ENCODE data around the gene TBC1D2B. TPM values are rescaled to one million over a fixed set of nuclear protein-coding genes. Genes with fewer than 3 reads are reported as not detected.

TBC1D2B gene
- total and polyA plus RNA-seq, 4 donors, result 21.8 to 62.9 (median 38.9) TPM

- no peak for ATAC-seq (ENCODE audit: insufficient read depth, low FRiP score)
- H3K36me3 ChIP-seq (ENCODE audit: control insufficient read depth in 4 of 4, insufficient read depth in 4 of 4, low read length in 4 of 4), result peaks cover 0 to 26% (median 19%) of the 10 kb centered on the region in 4 donors
- H3K27ac ChIP-seq (ENCODE audit: low read depth in 1 of 2, low read length in 1 of 2), result no peak overlapping the region
- no peak overlapping the region for H3K4me3 ChIP-seq
- no peak overlapping the region for H3K9ac ChIP-seq (ENCODE audit: insufficient read depth in 1 of 2, low read length in 2 of 2)
- TF ChIP-seq CTCF (IDR thresholded peaks at IDR 0.05; ENCODE audit: control extremely low read depth, extremely low read depth), result no peak
- DNase-seq, result no peak
- H3K4me1 ChIP-seq (ENCODE audit: control insufficient read depth in 5 of 5, insufficient read depth in 5 of 5, low read length in 5 of 5), result peaks cover 2 to 32% (median 14%) of the 10 kb centered on the region in 5 donors
- WGBS, 2 donors, result 62 to 80% methylated on average over 1 of the region's 1 CpG
- H3K27me3 ChIP-seq (ENCODE audit: control insufficient read depth in 3 of 3, insufficient read depth in 3 of 3, low read length in 2 of 3), result no peaks in the 10 kb centered on the region
- H3K9me3 ChIP-seq (ENCODE audit: control insufficient read depth in 4 of 4, insufficient read depth in 3 of 4, low read length in 3 of 4), result no peaks in the 10 kb centered on the region
These were observed 32.3 kb downstream of the TBC1D2B start for GRCh38 chr15:78045189-78045588.

GRCh38 chr15:78044407-78045155, 32.9 kb downstream of the TBC1D2B start:
- Histone ChIP-seq H3K9ac (ENCODE audit: insufficient read depth in 1 of 2, low read length in 2 of 2) (no peak overlapping the region), H3K4me1 (ENCODE audit: control insufficient read depth in 5 of 5, insufficient read depth in 5 of 5, low read length in 5 of 5) (peaks cover 0 to 25% (median 10%) of the 10 kb centered on the region in 5 donors), H3K4me3 (no peak overlapping the region), H3K9me3 (ENCODE audit: control insufficient read depth in 4 of 4, insufficient read depth in 3 of 4, low read length in 3 of 4) (no peaks in the 10 kb centered on the region), H3K27ac (ENCODE audit: low read depth in 1 of 2, low read length in 1 of 2) (peak overlapping the region in 1 of 2 donors; percentile 40), H3K27me3 (ENCODE audit: control insufficient read depth in 3 of 3, insufficient read depth in 3 of 3, low read length in 2 of 3) (no peaks in the 10 kb centered on the region), H3K36me3 (ENCODE audit: control insufficient read depth in 4 of 4, insufficient read depth in 4 of 4, low read length in 4 of 4) (peaks cover 0 to 26% (median 16%) of the 10 kb centered on the region in 4 donors)
- TF ChIP-seq CTCF (IDR thresholded peaks at IDR 0.05; ENCODE audit: control extremely low read depth, extremely low read depth), result no peak
- 59 to 62% methylated on average over 5 of the region's 5 CpGs for WGBS, 2 donors
- ATAC-seq (ENCODE audit: insufficient read depth, low FRiP score) (no peak), DNase-seq (no peak)

GRCh38 chr15:78041946-78042345, 35.6 kb downstream of the TBC1D2B start:
- no peak overlapping the region for H3K9ac ChIP-seq (ENCODE audit: insufficient read depth in 1 of 2, low read length in 2 of 2)
- H3K4me1 ChIP-seq (ENCODE audit: control insufficient read depth in 5 of 5, insufficient read depth in 5 of 5, low read length in 5 of 5), result peaks cover 0 to 21% (median 0%) of the 10 kb centered on the region in 5 donors
- no peak for TF ChIP-seq CTCF (IDR thresholded peaks at IDR 0.05; ENCODE audit: control extremely low read depth, extremely low read depth)
- no peak for DNase-seq
- H3K9me3 ChIP-seq (ENCODE audit: control insufficient read depth in 4 of 4, insufficient read depth in 3 of 4, low read length in 3 of 4), result peaks cover 0 to 2% (median 0%) of the 10 kb centered on the region in 4 donors
- H3K27me3 ChIP-seq (ENCODE audit: control insufficient read depth in 3 of 3, insufficient read depth in 3 of 3, low read length in 2 of 3), result no peaks in the 10 kb centered on the region
- ATAC-seq (ENCODE audit: insufficient read depth, low FRiP score), result no peak
- 72 to 73% methylated on average over 3 of the region's 3 CpGs for WGBS, 2 donors
- H3K4me3 ChIP-seq, result no peak overlapping the region
- H3K36me3 ChIP-seq (ENCODE audit: control insufficient read depth in 4 of 4, insufficient read depth in 4 of 4, low read length in 4 of 4), result peaks cover 0 to 26% (median 17%) of the 10 kb centered on the region in 4 donors
- no peak overlapping the region for H3K27ac ChIP-seq (ENCODE audit: low read depth in 1 of 2, low read length in 1 of 2)

Measured in lung (tissue), 12 donors.